HL-60/S4 treated with retinoic acid at 250 ng/mL for 4 days and 3 days (cell line): Measurements from ENCODE around the gene DEPDC1B.
"Not testable (repeated sequence)": the region's sequence is repeated elsewhere in the genome, so short reads cannot be mapped to it uniquely, and the experiment has no call there.

Experiments used
- in situ Hi-C: fragments of 300-500 bp; cut with MboI; formaldehyde crosslinking; loops from 2 replicates; pipeline ENCODE4 v1.7.0; 2022; ENCODE audit warnings: low sequenced_read_pairs

DEPDC1B gene

GRCh38 chr5:60668686-60669304 is 31.2 kb downstream of the DEPDC1B start:
- in situ Hi-C loops, result loop anchor here (25.0 kb wide), 1 partner anchor 856 kb away; no protein-coding TSS in a partner anchor

DNA sequence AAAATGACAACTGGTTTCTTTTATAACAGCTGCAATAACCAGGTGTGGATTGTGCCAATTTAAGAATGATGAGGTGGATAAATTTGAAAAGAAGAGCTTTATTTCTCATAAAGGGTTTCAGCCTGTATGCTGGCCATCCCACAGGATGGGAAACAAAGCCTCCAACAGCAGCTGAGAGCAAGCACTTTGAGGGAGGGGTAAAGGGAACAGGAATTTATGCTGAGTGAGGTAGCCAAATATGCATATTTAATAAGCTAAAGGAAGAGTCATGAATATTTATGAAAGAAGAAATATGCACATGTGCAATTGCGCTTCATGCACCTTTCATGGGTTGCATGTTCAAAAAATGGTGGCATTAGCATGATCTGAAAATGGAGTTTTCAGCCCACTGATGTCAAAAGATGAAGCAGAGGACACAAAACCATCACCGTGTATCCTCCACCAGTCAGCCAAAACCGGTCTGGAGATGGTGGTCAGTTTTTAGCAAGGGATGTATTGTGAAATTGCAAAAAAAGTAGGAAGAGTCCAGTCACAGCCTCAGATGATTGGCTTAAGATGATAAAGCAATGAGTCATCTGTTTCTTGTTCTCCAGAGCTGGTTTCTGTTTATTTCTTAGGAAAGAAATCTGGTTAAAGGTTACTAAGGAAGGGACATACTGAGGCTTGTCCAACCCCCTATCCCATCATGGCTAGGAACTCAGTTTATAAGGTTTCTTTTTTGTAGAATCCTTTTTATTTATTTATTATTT is 47.9 kb downstream of the DEPDC1B start:
- in situ Hi-C loops, result loop anchor here (25.0 kb wide), 1 partner anchor 840 kb away; no protein-coding TSS in a partner anchor

DNA sequence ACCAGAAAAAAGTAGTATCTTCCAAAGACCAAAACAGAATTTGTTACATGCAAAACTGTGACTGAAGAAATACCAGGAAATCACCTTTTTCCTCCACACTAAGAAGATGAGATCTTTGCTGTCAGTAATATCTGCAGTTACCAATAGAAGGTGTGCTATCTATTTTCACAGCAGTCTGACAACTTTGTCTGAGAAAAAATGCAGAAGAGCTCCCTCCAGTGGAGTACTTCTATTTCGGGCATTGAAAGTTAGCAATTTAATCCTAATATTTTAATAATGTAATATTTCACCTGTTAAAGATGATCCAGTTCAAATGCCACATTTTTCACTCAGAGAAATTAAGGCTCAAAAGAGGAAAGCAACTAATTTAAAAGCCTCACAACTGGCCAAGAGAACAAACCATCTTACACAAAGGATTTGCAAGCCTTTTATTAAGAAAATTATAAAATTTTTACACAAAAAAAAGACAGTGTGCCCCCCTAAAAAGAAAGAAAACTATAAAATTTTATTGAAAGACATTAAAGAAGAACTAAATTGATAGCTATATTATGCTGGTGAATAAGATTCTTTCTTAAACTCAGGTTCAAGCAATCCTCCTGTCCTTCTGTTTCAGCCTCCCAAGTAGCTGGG is 50.6 kb downstream of the DEPDC1B start:
- in situ Hi-C loops, result no loop called here

DNA sequence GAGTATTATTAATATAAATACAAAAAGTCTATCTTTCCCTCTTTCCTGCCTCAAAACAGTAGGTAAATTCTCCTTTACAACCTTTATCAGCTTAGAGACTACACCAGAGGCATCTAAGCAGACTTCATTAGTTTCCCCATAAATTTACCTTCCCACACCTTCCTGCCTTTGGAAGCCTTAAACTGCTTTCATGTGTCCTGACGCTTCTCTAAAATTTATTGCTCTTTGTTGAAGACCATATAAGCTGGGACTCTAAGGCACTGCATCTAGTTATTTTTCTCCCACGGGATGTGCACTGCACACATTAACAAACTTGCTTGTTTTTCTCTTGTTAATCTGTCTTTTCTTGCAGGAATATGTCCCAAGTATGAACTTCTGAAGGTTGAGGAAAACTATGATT is 51.8 kb downstream of the DEPDC1B start:
- in situ Hi-C loops, result no loop called here

DNA sequence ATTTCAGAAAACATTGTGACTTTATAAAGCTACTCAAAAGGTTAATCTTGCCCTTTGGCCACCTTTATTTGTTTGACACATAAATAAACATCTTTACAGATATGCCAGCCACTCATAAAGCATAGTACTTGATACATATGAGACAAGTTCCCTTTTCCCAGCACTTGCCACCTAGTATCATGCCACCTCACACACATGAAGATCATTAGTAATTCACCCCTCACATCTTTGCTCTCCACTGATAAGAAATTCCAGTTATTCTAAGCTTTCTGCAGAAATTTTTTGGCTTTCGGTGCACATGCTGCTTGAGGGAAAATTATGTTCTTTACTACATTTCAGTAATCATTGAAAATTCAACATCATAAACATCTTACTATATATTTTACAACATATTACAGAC is 59.1 kb downstream of the DEPDC1B start:
- in situ Hi-C loops, result no loop called here

DNA sequence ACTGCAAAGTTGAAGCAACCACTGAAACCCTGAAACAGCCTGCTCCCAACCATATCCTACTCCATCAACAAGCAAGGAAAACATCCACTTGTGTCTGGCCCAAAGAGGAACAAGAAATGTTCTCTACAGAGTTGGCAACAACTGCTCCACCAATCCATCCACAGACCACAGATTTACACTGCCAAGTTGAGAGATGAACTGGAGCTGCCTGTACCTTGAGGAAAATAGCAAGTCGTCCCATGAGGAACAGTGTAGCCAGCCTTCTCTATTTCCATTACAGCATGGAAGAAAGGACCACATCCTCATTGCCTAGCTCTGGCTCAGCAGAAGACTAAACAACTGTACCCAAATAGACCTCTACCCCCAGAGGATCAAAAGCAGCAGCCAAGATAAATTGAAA is 60.4 kb downstream of the DEPDC1B start:
- in situ Hi-C loops, result no loop called here

DNA sequence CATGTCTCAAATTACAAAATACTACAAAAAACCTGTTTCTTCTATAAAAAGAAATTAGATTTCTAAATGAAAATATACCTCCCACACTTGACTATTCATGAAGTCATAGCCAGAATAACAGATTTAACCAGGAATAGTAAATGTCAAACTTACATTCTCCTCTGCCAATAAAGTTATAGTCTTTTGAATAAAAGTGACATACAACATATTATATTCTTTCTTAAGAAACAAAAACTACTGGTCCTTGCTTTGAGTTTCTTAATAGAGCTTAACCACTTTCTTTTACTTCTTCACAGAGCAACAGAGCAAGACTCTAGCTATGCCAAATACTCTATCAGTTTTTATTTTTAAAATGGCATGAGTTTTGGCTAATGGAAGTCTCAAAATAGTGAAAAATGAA is 61.7 kb downstream of the DEPDC1B start:
- in situ Hi-C loops, result no loop called here

GRCh38 chr5:60636644-60637043 is 63.3 kb downstream of the DEPDC1B start:
- in situ Hi-C loops, result no loop called here

- in situ Hi-C loops, result no loop called here
Observed at GRCh38 chr5:60636001-60636400, 64.0 kb downstream of the DEPDC1B start.

DNA sequence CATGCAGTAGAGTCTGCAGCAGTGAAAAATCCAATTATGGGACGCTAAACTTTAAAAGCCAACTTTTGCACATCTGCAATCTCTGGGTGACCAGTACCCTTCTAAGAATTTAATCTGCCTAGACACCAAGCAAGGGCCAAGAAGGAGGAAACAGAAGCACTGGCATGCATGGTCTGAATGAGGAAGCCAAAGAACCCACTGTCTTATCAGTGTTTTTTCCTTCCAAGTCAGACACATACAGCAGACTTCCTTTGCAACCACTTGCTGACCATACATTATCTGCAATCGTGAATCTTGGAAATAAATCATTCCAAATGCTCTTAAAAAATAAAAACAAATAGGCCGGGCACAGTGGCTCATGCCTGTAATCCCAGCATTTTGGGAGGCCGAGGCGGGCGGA is 65.9 kb downstream of the DEPDC1B start:
- in situ Hi-C loops, result no loop called here

DNA sequence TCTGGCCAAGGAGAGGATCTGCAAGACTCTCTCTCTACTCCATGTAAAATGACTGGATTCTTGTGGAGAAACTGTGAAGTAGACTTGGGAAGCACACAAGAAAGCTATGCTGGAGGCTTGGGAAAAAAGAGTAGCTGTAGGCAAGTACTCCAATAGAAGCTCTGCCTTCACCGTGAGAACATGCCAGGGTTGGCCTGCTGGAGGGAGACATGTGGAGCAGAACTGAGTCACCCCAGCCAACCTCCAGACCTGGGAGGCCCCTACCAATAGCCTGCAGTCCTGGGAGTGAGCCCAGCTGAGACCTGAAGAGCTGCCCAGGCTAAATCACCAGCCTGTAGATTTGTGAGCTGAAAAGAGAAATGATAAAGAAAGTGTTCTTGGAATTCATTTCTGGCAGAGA is 66.6 kb downstream of the DEPDC1B start:
- in situ Hi-C loops, result no loop called here

- in situ Hi-C loops, result no loop called here
Observed at GRCh38 chr5:60632153-60632552, 67.8 kb downstream of the DEPDC1B start.

GRCh38 chr5:60630836-60631235 is 69.1 kb downstream of the DEPDC1B start:
- in situ Hi-C loops, result no loop called here

DNA sequence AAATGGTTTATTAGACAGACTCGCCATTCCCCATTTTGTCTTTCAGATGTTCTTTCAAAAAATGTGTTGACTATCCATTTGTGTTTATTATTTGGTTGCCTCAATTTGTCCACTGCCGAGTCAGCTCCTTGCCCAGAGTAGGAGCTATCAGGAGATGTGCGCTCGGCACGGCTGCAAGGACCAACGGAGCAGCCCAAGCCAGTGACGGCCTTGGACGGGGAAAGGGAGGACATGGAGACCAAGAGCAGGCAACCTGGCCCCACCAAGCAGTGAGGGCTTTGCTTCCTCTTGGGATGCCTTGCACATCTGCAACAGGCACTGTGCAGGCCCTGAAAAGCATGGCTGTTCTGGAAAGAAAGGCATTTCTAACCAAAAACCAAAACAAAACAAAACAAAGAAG is 69.8 kb downstream of the DEPDC1B start:
- in situ Hi-C loops, result no loop called here

GRCh38 chr5:60624875-60625274 is 75.1 kb downstream of the DEPDC1B start:
- in situ Hi-C loops, result not testable (repeated sequence)

GRCh38 chr5:60620752-60621151 is 79.2 kb downstream of the DEPDC1B start:
- in situ Hi-C loops, result not testable (repeated sequence)

- in situ Hi-C loops, result no loop called here
Observed at GRCh38 chr5:60613826-60614225, 86.1 kb downstream of the DEPDC1B start.

DNA sequence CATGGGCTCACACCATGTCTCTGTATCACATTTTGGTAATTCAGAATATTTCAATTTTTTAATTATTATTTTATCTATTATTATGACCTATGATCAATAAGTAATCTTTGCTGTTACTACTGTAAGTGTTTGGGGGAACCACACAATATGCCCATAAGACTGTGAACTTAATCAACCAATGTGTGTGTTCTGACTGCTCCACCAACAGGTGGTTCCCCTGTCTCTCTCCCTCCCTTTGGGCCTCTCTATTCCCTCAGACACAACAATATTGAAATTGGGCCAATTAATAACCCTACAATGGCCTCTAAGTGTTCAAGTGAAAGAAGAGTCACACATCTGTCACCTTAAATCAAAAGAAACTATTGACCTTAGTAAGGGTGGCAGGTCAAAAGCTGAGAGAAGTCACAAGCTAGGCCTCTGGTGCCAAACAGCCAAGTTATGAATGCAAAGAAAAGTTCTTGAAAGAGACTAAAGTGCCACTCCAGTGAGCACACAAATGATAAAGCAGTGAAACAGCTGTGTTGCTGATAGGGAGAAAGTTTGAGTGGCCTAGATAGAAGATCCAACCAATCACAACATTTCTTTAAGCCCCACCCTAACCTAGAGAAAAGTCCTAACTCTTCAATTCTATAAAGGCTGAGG is 88.7 kb downstream of the DEPDC1B start:
- in situ Hi-C loops, result no loop called here

GRCh38 chr5:60604771-60605170 is 95.2 kb downstream of the DEPDC1B start:
- in situ Hi-C loops, result no loop called here

- in situ Hi-C loops, result no loop called here
Observed at GRCh38 chr5:60598424-60598823, 101.5 kb downstream of the DEPDC1B start.

DNA sequence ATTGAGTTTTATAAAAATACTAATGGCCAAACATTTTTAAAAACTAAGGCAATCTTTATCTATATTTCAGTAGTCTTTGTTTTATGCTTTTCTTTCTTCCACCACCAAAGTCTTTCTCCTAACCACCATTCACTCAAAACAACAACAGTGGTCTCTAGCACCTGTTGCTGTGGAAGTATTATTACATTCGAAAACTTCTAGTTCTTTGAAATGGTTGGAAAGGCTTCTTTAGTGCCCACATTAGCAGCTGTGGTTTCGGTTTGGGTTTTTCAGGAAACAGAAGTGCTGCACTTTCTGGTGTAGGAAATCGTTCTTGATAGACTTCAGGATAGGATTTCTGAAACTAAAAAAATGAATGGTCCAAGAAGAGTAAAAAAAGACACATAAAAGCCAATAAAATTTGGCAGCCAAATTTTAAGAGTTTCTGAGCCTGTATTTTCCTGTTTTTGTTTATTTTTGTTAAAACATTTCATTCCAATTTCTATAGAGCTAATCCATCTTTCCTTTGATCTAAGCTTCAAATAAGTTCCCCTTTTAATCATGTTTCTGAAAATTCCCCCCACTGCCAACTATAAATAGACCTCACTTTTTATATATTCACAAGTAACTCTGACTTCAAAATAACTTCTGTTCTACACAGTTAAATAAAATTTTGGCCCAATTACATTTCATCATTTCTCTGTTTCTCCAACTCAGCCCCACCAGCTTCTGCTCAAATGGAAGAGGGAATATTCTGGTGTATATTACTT is 102.2 kb downstream of the DEPDC1B start:
- in situ Hi-C loops, result no loop called here
